Natural killer cell treated with Interleukin-12 subunit alpha and Interleukin-12 subunit beta and Interleukin-15 and Interleukin-18, amount 100 ng/mL, for 72 hours (primary cell): ENCODE measurements around the gene VPS51. TPM values are rescaled to one million over a fixed set of nuclear protein-coding genes. Genes with fewer than 3 reads are reported as not detected.

Source experiments
- ATAC-seq, 2 donors: fragments of 150-1000 bp; cut with Tn5 transposase in 1 of 2; sonication (Bioruptor Pico), chemical (Tn5 transposase) in 1 of 2; 2 replicates each; pipeline ENCODE4 v1.10.0; 2021
- DNase-seq: peaks from one replicate; pipeline ENCODE4 v3.0.0; 2022; ENCODE audit warnings: low spot score
- H3K27ac Mint-ChIP-seq, 2 donors: 1 replicate in 1 of 2; 2 replicates in 1 of 2; pipeline ENCODE4 v1.8.0; 2022; ENCODE audit warnings: mixed read lengths in 2 of 2, mild to moderate bottlenecking in 1 of 2, moderate library complexity in 1 of 2
- H3K27me3 Mint-ChIP-seq, 2 donors: 1 replicate in 1 of 2; 2 replicates in 1 of 2; pipeline ENCODE4 v1.8.0; 2022; ENCODE audit warnings: mixed read lengths in 2 of 2
- H3K36me3 Mint-ChIP-seq: one replicate; pipeline ENCODE4 v1.8.0; 2022; ENCODE audit warnings: mixed read lengths
- H3K4me1 Mint-ChIP-seq, 2 donors: 1 replicate in 1 of 2; 2 replicates in 1 of 2; pipeline ENCODE4 v1.8.0; 2022; ENCODE audit warnings: low read depth in 2 of 2, mixed read lengths in 2 of 2, mild to moderate bottlenecking in 1 of 2
- H3K4me3 Mint-ChIP-seq: one replicate; pipeline ENCODE4 v1.8.0; 2022; ENCODE audit warnings: mixed read lengths
- H3K9me3 Mint-ChIP-seq: 2 replicates; pipeline ENCODE4 v1.8.0; 2022; ENCODE audit warnings: mixed read lengths
- total RNA-seq, 2 donors: library from RNA; stranded (reverse); gene quantifications; one replicate each; pipeline ENCODE4 v1.2.3, GENCODE V29; 2022

The VPS51 gene
- total RNA-seq, 2 donors from 2014 or later = 132 to 149 TPM

GRCh38 chr11:65083834-65084597, 12.0 kb upstream of the VPS51 start, which contains the start of the genes CDCA5 and ZFPL1:
TSS of gene CDCA5 (minus strand) at chr11:65084040. CDS start at chr11:65083978, 62 bp downstream.
TSS of gene ZFPL1 (plus strand) at chr11:65084222. CDS start at chr11:65084699, 477 bp downstream.
- H3K9me3 Mint-ChIP-seq = no peaks in the 10 kb centered on the region
- H3K27me3 Mint-ChIP-seq = no peaks in the 10 kb centered on the region
- peaks cover 26 to 44% of the 10 kb centered on the region in 2 donors for H3K4me1 Mint-ChIP-seq
- peak within 1 kb of the TSS; percentile 94 to 95 for H3K27ac Mint-ChIP-seq
- peaks cover 19% of the 10 kb centered on the region for H3K36me3 Mint-ChIP-seq
- peak within 1 kb of the TSS; percentile 98 for H3K4me3 Mint-ChIP-seq
- ATAC-seq (peak; percentile 93 to 96), DNase-seq (peak; percentile 98)

- Mint-ChIP-seq H3K9me3 (no peaks in the 10 kb centered on the region), H3K36me3 (peaks cover 21% of the 10 kb centered on the region), H3K27me3 (no peaks in the 10 kb centered on the region), H3K4me1 (peaks cover 26 to 44% of the 10 kb centered on the region in 2 donors), H3K27ac (peak overlapping the region; percentile 94 to 95), H3K4me3 (peak overlapping the region; percentile 98)
- no peak for ATAC-seq
- no peak for DNase-seq
Measured at GRCh38 chr11:65084598-65085375, 11.2 kb upstream of the VPS51 start.

- H3K4me1 Mint-ChIP-seq = peaks cover 26 to 42% of the 10 kb centered on the region in 2 donors
- H3K36me3 Mint-ChIP-seq = peaks cover 20% of the 10 kb centered on the region
- H3K9me3 Mint-ChIP-seq = no peaks in the 10 kb centered on the region
Measured at GRCh38 chr11:65085446-65085845, 10.6 kb upstream of the VPS51 start.

GRCh38 chr11:65086809-65087208, 9.2 kb upstream of the VPS51 start:
- H3K4me1 Mint-ChIP-seq = peaks cover 23 to 35% of the 10 kb centered on the region in 2 donors
- H3K9me3 Mint-ChIP-seq = no peaks in the 10 kb centered on the region
- H3K36me3 Mint-ChIP-seq = peaks cover 15% of the 10 kb centered on the region

More at GRCh38 chr11:65085446-65085845, 10.6 kb upstream of the VPS51 start:
- ATAC-seq (no peak), DNase-seq (no peak)
- no peaks in the 10 kb centered on the region for H3K27me3 Mint-ChIP-seq
- H3K27ac Mint-ChIP-seq = peak overlapping the region; percentile 94 to 95
- peak overlapping the region; percentile 98 for H3K4me3 Mint-ChIP-seq

DNA sequence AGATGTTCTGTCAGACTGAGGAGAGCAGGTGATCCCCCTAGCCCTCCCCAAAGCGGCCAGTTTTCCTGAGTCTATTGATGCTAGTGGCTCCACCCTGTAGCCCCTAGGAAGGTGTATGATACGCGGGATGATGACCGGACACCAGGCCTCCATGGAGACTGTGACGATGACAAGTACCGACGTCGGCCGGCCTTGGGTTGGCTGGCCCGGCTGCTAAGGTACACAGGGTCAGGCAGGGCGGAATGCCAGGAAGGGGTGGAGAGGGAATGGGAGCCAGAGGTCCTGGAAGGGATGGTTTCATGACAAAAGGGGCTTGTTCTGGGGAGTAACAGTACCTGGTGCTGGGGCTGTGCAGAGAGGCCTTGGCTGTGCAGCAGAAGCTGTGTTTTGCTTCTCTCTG, 8.8 kb upstream of the VPS51 start:
- Mint-ChIP-seq H3K4me3 (no peak overlapping the region), H3K27ac (no peak overlapping the region)
- ATAC-seq = no peak

More at GRCh38 chr11:65086809-65087208, 9.2 kb upstream of the VPS51 start:
- Mint-ChIP-seq H3K4me3 (no peak overlapping the region), H3K27me3 (no peaks in the 10 kb centered on the region), H3K27ac (no peak overlapping the region)
- ATAC-seq = no peak
- DNase-seq = no peak

GRCh38 chr11:65087827-65088226, 8.2 kb upstream of the VPS51 start:
- Mint-ChIP-seq H3K4me1 (peaks cover 20 to 26% of the 10 kb centered on the region in 2 donors), H3K27ac (no peak overlapping the region), H3K9me3 (no peaks in the 10 kb centered on the region), H3K36me3 (peaks cover 15% of the 10 kb centered on the region), H3K4me3 (no peak overlapping the region), H3K27me3 (no peaks in the 10 kb centered on the region)
- DNase-seq (no peak), ATAC-seq (no peak)

More for the DNA sequence above, 8.8 kb upstream of the VPS51 start:
- Mint-ChIP-seq H3K36me3 (peaks cover 15% of the 10 kb centered on the region), H3K4me1 (peaks cover 23 to 32% of the 10 kb centered on the region in 2 donors), H3K9me3 (no peaks in the 10 kb centered on the region), H3K27me3 (no peaks in the 10 kb centered on the region)
- no peak for DNase-seq

DNA sequence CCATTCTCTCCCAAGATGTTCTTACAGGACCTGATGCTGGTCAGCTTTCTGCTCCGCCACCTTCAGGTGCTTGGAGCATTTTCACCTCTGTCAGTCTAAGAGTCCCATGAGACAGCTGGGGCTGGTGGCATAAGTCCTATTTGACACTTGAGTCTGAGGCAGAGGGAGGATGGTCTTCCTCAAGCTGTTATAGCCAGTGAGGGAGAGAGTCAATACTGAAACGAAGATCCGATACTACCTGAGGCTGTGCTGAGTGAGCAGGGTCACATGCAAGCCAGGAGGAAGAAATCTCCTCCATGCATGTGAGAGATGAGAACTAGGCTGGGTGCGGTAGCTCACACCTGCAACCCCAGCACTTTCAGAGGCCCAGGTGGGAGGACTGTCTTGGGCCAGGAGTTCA, 6.4 kb upstream of the VPS51 start:
- ATAC-seq = no peak
- Mint-ChIP-seq H3K4me1 (peaks cover 5 to 8% of the 10 kb centered on the region in 2 donors), H3K9me3 (no peaks in the 10 kb centered on the region), H3K36me3 (peaks cover 15% of the 10 kb centered on the region), H3K27ac (no peak overlapping the region), H3K27me3 (no peaks in the 10 kb centered on the region), H3K4me3 (no peak overlapping the region)
- peak; percentile 31 for DNase-seq

DNA sequence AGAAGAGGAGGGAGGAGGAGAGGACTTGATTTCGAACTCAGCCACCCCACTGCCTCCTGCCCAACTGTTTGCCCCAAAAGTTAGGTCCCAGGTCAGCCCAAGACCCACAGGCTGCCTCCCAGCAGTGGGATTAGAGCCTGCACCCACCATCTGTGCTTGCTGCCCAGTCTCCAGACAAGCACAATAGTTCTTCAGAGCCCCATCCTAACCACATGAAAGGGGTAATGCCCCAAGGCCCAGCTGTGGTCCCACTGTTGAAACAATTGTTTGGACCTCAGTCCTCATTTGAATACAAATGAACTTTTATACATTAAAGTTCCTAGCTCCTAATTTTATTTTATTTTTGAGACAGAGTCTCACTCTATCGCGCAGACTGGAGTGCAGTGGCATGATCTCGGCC, 5.4 kb upstream of the VPS51 start:
- no peak overlapping the region for H3K4me3 Mint-ChIP-seq
- H3K36me3 Mint-ChIP-seq = peaks cover 12% of the 10 kb centered on the region
- ATAC-seq (no peak), DNase-seq (no peak)
- H3K9me3 Mint-ChIP-seq = no peaks in the 10 kb centered on the region
- peaks cover 4 to 5% of the 10 kb centered on the region in 2 donors for H3K4me1 Mint-ChIP-seq
- no peaks in the 10 kb centered on the region for H3K27me3 Mint-ChIP-seq
- no peak overlapping the region for H3K27ac Mint-ChIP-seq

DNA sequence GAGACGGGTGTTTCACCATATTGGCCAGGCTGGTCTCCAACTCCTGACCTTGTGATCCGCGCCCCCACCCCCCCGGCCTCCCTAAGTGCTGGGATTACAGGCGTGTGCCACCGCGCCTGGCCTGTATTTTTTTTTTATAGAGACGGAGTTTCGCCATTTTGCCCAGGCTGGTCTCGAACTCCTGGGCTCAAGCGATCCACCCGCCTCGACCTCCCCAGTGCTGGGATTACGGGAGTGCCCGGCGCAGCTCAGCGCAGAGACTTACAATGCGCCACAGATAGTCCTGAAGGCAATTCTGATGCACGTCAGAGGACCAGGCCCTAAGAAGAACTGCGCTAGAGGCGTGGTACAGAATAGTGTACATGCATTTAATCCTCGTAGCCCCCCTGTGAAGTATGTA, 587 bp upstream of the VPS51 start:
- DNase-seq = no peak
- Mint-ChIP-seq H3K27ac (peak overlapping the region; percentile 85 to 92), H3K36me3 (no peaks in the 10 kb centered on the region), H3K4me1 (peaks cover 12 to 16% of the 10 kb centered on the region in 2 donors), H3K27me3 (no peaks in the 10 kb centered on the region), H3K4me3 (peak overlapping the region; percentile 88), H3K9me3 (no peaks in the 10 kb centered on the region)
- no peak for ATAC-seq

- H3K4me1 Mint-ChIP-seq = peaks cover 12 to 16% of the 10 kb centered on the region in 2 donors
- ATAC-seq (no peak), DNase-seq (peak; percentile 45)
- peak overlapping the region; percentile 88 for H3K4me3 Mint-ChIP-seq
- H3K27ac Mint-ChIP-seq = peak overlapping the region; percentile 85 to 92
- H3K27me3 Mint-ChIP-seq = no peaks in the 10 kb centered on the region
- no peaks in the 10 kb centered on the region for H3K36me3 Mint-ChIP-seq
- H3K9me3 Mint-ChIP-seq = no peaks in the 10 kb centered on the region
Measured at GRCh38 chr11:65096926-65097325, 912 bp downstream of the VPS51 start.

GRCh38 chr11:65100674-65101350, 4.8 kb downstream of the VPS51 start:
- DNase-seq (no peak), ATAC-seq (no peak)
- Mint-ChIP-seq H3K4me1 (peaks cover 19% of the 10 kb centered on the region in 2 donors), H3K27ac (no peak overlapping the region), H3K27me3 (no peaks in the 10 kb centered on the region), H3K4me3 (no peak overlapping the region), H3K36me3 (no peaks in the 10 kb centered on the region), H3K9me3 (no peaks in the 10 kb centered on the region)

DNA sequence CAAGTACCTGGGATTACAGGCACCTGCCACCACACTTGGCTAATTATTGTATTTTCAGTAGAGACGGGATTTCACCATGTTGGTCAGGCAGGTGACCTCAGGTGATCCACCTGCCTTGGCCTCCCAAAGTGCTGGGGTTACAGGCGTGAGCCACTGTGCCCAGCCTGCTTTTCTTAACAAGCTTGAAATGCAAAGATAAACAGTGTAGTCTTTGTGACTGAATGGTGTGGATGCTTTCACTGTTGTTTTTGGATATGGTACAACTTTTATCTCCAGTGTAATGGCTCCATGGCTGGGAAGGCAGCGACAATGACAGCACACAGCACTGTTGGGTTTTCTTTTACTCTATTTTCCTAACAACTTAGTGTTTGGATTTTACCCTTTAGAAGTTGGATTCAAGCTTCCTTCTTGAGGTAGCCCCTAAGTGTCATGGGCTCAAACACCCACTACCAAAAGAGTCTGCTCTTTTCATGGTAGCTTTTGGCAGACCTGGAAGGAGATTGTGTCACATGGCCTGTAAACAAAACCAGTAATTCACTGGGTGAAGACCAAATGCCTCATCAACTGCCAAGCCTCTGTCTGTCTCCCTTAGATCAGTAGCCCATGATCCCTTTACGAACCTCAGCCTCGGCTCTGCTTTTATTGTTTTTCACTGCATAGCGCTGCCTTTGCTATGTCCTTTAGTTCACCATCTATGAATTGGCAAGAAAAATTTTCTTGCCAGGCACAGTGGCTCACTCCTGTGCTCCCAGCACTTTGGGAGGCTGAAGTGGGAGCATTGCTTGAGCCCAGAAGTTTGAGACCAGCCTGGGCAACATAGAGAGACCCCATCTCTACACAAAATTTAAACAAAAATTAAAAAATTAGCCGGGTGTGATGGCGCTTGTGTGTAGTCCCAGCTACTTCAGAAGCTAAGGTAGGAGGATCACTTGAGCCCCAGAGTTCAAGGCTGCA, 6.4 kb downstream of the VPS51 start:
- no peaks in the 10 kb centered on the region for H3K27me3 Mint-ChIP-seq
- H3K4me3 Mint-ChIP-seq = no peak overlapping the region
- H3K36me3 Mint-ChIP-seq = no peaks in the 10 kb centered on the region
- no peak overlapping the region for H3K27ac Mint-ChIP-seq
- DNase-seq (peak; percentile 39), ATAC-seq (no peak)
- H3K9me3 Mint-ChIP-seq = no peaks in the 10 kb centered on the region
- peaks cover 19 to 25% of the 10 kb centered on the region in 2 donors for H3K4me1 Mint-ChIP-seq
